SK-N-SH treated with all-trans-retinoic acid at 6 μM for 48 hours (cell line): ENCODE measurements around the gene PRR23E.

Source experiments
- ATAC-seq: fragments of 200-7000 bp; cut with Tn5 transposase; 3 replicates; pipeline ENCODE4 v1.9.1; 2020; ENCODE audit warnings: mild to moderate bottlenecking, moderate library complexity
- ARNTL ChIP-seq: fragments of 450-650 bp; formaldehyde crosslinking; IDR thresholded peaks from 2 replicates; pipeline ENCODE4 v1.5.0; 2020; ENCODE audit warnings: low read depth, mild to moderate bottlenecking, moderate library complexity, borderline replicate concordance
- BACH2 ChIP-seq: fragments of 250-450 bp; sonication (Bioruptor Pico); IDR thresholded peaks from 2 replicates; pipeline ENCODE4 v1.9.0; 2021; ENCODE audit warnings: mild to moderate bottlenecking, borderline replicate concordance
- CREB5 ChIP-seq: fragments of 250-450 bp; sonication (Bioruptor Pico); IDR thresholded peaks from 2 replicates; pipeline ENCODE4 v1.5.1; 2020; ENCODE audit warnings: low read depth, mild to moderate bottlenecking, moderate library complexity
- CSRNP3 ChIP-seq: fragments of 250-450 bp; sonication (Bioruptor Pico); IDR thresholded peaks from 2 replicates; pipeline ENCODE4 v1.5.1; 2021; ENCODE audit warnings: mild to moderate bottlenecking, moderate library complexity
- ESRRG ChIP-seq: fragments of 250-450 bp; sonication (Bioruptor Pico); IDR thresholded peaks from 2 replicates; pipeline ENCODE4 v1.6.1; 2021; ENCODE audit warnings: mild to moderate bottlenecking
- GLIS3 ChIP-seq: fragments of 250-450 bp; sonication (Bioruptor Pico); IDR thresholded peaks from 2 replicates; pipeline ENCODE4 v1.5.0; 2020; ENCODE audit warnings: mild to moderate bottlenecking, moderate library complexity
- ISL1 ChIP-seq: fragments of 250-450 bp; sonication (Bioruptor Pico); IDR thresholded peaks from 2 replicates; pipeline ENCODE4 v2.1.2; 2022; ENCODE audit warnings: mild to moderate bottlenecking, moderate library complexity
- OSR1 ChIP-seq: fragments of 250-450 bp; sonication (Bioruptor Pico); IDR thresholded peaks from 2 replicates; pipeline ENCODE4 v1.8.0; 2022; ENCODE audit warnings: moderate library complexity, mild to moderate bottlenecking, inconsistent platforms
- PATZ1 ChIP-seq: fragments of 250-450 bp; sonication (Bioruptor Pico); IDR thresholded peaks from 2 replicates; pipeline ENCODE4 v1.8.0; 2020; ENCODE audit warnings: mild to moderate bottlenecking, moderate library complexity, borderline replicate concordance
- POU6F1 ChIP-seq: fragments of 250-450 bp; sonication (Bioruptor Pico); IDR thresholded peaks from 2 replicates; pipeline ENCODE4 v1.8.0; 2021; ENCODE audit warnings: low read depth, mild to moderate bottlenecking, moderate library complexity, borderline replicate concordance
- PPARA ChIP-seq: fragments of 250-450 bp; sonication (Bioruptor Pico); IDR thresholded peaks from 2 replicates; pipeline ENCODE4 v1.5.0; 2020; ENCODE audit warnings: mild to moderate bottlenecking, borderline replicate concordance
- RARB ChIP-seq: fragments of 250-450 bp; sonication (Bioruptor Pico); IDR thresholded peaks from 2 replicates; pipeline ENCODE4 v1.8.0; 2021; ENCODE audit warnings: mild to moderate bottlenecking, moderate library complexity
- SNAI2 ChIP-seq: fragments of 250-450 bp; sonication (Bioruptor Pico); IDR thresholded peaks from 2 replicates; pipeline ENCODE4 v1.5.0; 2020; ENCODE audit warnings: mild to moderate bottlenecking, moderate library complexity
- TCF4 ChIP-seq: fragments of 250-450 bp; sonication (Bioruptor Pico); IDR thresholded peaks from 2 replicates; pipeline ENCODE4 v1.8.0; 2021; ENCODE audit warnings: mild to moderate bottlenecking, moderate library complexity, borderline replicate concordance
- TOX ChIP-seq: fragments of 250-450 bp; sonication (Bioruptor Pico); IDR thresholded peaks from 2 replicates; pipeline ENCODE4 v1.8.0; 2021; ENCODE audit warnings: mild to moderate bottlenecking, moderate library complexity, borderline replicate concordance
- TSHZ2 ChIP-seq: fragments of 250-450 bp; sonication (Bioruptor Pico); IDR thresholded peaks from 2 replicates; pipeline ENCODE4 v1.5.0; 2020; ENCODE audit warnings: mild to moderate bottlenecking, moderate library complexity
- ZC3H10 ChIP-seq: fragments of 250-450 bp; sonication (Bioruptor Pico); IDR thresholded peaks from 2 replicates; pipeline ENCODE4 v1.5.1; 2021; ENCODE audit warnings: mild to moderate bottlenecking, moderate library complexity
- ZFP3 ChIP-seq: fragments of 250-450 bp; sonication (Bioruptor Pico); IDR thresholded peaks from 2 replicates; pipeline ENCODE4 v1.5.0; 2020; ENCODE audit warnings: mild to moderate bottlenecking, moderate library complexity
- ZFP30 ChIP-seq: fragments of 450-650 bp; formaldehyde crosslinking; IDR thresholded peaks from 2 replicates; pipeline ENCODE4 v1.5.0; 2022; ENCODE audit warnings: mild to moderate bottlenecking, moderate library complexity
- ZNF565 ChIP-seq: fragments of 450-650 bp; formaldehyde crosslinking; conservative IDR thresholded peaks from 2 replicates; pipeline ENCODE4 v1.5.0; 2020; ENCODE audit warnings: low read depth, mild to moderate bottlenecking, moderate library complexity
- ZNF8 ChIP-seq: fragments of 450-650 bp; formaldehyde crosslinking; IDR thresholded peaks from 2 replicates; pipeline ENCODE4 v1.5.0; 2020; ENCODE audit warnings: mild to moderate bottlenecking, moderate library complexity

PRR23E gene

GRCh38 chr3:127206154-127206553 lies 13.2 kb downstream of the PRR23E start:
- no peak for TF ChIP-seq CSRNP3 (CRISPR knock-in tag)
- no peak for TF ChIP-seq ZNF8 (CRISPR knock-in tag)
- no peak for TF ChIP-seq SNAI2 (CRISPR knock-in tag)
- no peak for TF ChIP-seq ESRRG (CRISPR knock-in tag)
- no peak for TF ChIP-seq ZFP3
- no peak for TF ChIP-seq ISL1 (CRISPR knock-in tag)
- no peak for TF ChIP-seq PPARA (CRISPR knock-in tag)
- TF ChIP-seq RARB, result no peak
- no peak for TF ChIP-seq GLIS3
- TF ChIP-seq ZC3H10 (CRISPR knock-in tag), result no peak
- TF ChIP-seq ARNTL (CRISPR knock-in tag), result no peak
- TF ChIP-seq BACH2 (CRISPR knock-in tag), result no peak
- no peak for ATAC-seq

- no peak for ATAC-seq
- no peak for TF ChIP-seq POU6F1 (CRISPR knock-in tag)
- no peak for TF ChIP-seq ARNTL (CRISPR knock-in tag)
- TF ChIP-seq TSHZ2 (CRISPR knock-in tag), result no peak
- TF ChIP-seq ZFP30 (CRISPR knock-in tag), result no peak
- no peak for TF ChIP-seq RARB
- TF ChIP-seq ZFP3, result no peak
- TF ChIP-seq BACH2 (CRISPR knock-in tag), result no peak
- TF ChIP-seq ESRRG (CRISPR knock-in tag), result no peak
- no peak for TF ChIP-seq PPARA (CRISPR knock-in tag)
- TF ChIP-seq TCF4 (CRISPR knock-in tag), result no peak
- TF ChIP-seq CREB5 (CRISPR knock-in tag), result no peak
- TF ChIP-seq PATZ1 (CRISPR knock-in tag), result no peak
- no peak for TF ChIP-seq TOX (CRISPR knock-in tag)
- TF ChIP-seq GLIS3, result no peak
- no peak for TF ChIP-seq ZC3H10 (CRISPR knock-in tag)
- no peak for TF ChIP-seq ZNF565
- no peak for TF ChIP-seq OSR1 (CRISPR knock-in tag)
- no peak for TF ChIP-seq SNAI2 (CRISPR knock-in tag)
Measured at GRCh38 chr3:127206611-127207516, 13.9 kb downstream of the PRR23E start.
